ENCODE data around the gene CHFR. TPM values are rescaled to one million over a fixed set of nuclear protein-coding genes. Genes with fewer than 3 reads are reported as not detected.
"Not testable (repeated sequence)": the region's sequence is repeated elsewhere in the genome, so short reads cannot be mapped to it uniquely, and the experiment has no call there.

The CHFR gene
- polyA plus RNA-seq, 4 donors = 19.5 to 30.5 (median 25.2) TPM

GRCh38 chr12:132881818-132882217, 5.6 kb downstream of the CHFR start:
- peak in 3 of 4 donors; percentile 19 to 38 (median 38) for DNase-seq (ENCODE audit: low read depth in 4 of 4, low spot score in 2 of 4)

GRCh38 chr12:132874620-132875019, 12.8 kb downstream of the CHFR start:
- not testable (repeated sequence) for DNase-seq (ENCODE audit: low read depth in 4 of 4, low spot score in 2 of 4)

DNA sequence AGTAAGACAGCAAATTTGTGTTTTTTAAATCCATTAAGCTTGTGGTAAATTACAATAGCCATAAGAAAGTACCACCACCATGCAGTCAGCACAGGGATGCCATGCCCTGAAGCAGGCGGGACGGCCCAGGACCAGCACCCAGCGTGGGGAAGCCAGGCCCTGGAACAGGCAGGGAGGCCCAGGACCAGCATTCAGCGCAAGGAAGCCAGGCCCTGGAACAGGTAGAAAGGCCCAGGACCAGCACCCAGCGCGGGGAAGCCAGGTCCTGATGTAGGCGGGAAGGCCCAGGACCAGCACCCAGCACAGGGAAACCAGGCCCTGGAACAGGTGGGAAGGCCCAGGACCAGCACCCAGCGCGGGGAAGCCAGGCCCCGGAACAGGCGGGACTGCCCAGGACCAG, 13.2 kb downstream of the CHFR start:
- DNase-seq (ENCODE audit: low read depth in 4 of 4, low spot score in 2 of 4) = no peak

- DNase-seq (ENCODE audit: low read depth in 4 of 4, low spot score in 2 of 4) = no peak
Measured at GRCh38 chr12:132873724-132874123, 13.7 kb downstream of the CHFR start.

GRCh38 chr12:132872975-132873421, 14.4 kb downstream of the CHFR start:
- no peak for DNase-seq (ENCODE audit: low read depth in 4 of 4, low spot score in 2 of 4)

GRCh38 chr12:132872073-132872855, 15.1 kb downstream of the CHFR start:
- DNase-seq (ENCODE audit: low read depth in 4 of 4, low spot score in 2 of 4) = no peak

DNA sequence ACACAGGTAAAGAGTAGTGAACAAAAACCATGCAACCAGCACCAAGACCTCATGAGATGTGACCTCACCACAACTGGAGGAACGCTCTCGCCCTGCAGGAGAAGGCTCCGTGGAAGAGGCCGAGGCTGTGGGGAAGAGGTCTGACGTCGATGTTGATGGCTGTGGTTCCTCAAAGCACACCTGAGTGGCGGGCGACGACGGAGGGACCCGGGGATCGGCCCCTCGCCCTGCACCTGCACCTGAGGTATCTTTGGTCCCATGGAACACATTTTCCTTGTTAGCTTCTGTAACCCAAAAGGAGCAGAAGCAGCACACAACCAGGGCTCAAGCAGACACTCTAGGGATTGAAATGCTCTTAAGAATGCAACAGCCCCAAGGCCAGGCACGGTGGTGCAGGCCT, 17.9 kb downstream of the CHFR start:
- no peak for DNase-seq (ENCODE audit: low read depth in 4 of 4, low spot score in 2 of 4)

DNA sequence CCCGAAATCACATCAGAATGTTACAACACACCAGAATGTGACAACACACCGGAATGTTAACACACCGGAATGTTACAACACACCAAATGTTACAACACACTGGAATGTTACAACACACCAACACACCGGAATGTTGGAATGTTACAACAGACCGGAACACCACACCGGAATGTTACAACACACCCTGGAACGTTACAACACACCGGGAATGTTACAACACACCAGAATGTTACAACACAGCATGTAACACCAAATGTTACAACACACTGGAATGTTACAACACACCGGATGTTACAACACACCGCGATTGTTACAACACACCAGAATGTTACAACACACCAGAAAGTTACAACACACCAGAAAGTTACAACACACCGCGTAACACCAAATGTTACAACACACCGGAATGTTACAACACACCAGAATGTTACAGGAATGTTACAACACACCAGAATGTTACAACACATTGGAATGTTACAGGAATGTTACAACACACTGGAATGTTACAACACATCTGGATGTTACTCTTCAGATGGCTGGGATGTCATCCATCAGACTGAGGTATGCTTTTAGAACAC, 21.1 kb downstream of the CHFR start:
- no peak for DNase-seq (ENCODE audit: low read depth in 4 of 4, low spot score in 2 of 4)

DNA sequence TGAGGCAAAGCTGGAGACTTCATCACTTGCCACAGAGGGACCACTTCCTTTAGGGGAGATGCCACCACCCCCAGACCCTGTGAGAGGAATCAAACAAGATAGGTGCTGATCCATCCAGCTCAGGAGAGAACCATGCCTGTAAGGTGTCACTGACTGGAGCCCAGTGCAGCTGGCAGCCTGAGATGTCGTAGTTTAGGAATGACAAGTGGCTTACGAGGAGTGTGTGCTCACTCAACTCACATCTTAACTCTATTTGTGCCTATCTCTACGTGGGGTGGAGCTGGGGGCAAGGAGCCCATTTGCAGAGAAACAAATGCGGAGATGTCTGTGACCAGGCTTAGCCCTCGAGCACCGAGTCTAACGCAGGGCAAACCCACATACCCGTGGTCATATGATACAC, 25.8 kb downstream of the CHFR start:
- no peak for DNase-seq (ENCODE audit: low read depth in 4 of 4, low spot score in 2 of 4)

DNA sequence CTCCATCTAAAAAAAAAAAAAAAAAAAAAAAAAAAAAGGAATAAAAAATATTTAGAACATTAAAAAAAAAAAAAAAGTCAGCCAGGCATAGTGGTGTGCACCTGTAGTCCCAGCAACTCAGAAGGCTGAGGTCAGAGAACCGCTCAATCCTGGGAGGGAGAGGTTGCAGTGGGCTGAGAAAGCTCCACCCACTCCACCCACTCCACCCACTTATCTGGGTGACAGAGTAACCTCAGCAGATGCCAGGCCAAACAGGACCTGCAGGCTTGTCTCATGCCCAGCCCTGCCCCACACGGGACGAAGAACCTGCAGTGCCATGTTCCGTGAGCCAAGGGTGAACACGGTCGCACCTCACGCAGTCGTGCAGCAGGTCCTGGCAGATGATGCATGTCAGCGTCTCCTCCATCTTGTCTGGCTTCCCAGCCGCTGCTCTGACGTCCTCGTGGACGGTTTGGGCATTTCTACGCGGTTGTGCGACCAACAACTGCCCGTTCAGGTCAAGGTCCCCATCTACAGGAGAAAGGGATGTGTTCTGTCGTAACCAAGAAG, 28.6 kb downstream of the CHFR start:
- no peak for DNase-seq (ENCODE audit: low read depth in 4 of 4, low spot score in 2 of 4)

DNA sequence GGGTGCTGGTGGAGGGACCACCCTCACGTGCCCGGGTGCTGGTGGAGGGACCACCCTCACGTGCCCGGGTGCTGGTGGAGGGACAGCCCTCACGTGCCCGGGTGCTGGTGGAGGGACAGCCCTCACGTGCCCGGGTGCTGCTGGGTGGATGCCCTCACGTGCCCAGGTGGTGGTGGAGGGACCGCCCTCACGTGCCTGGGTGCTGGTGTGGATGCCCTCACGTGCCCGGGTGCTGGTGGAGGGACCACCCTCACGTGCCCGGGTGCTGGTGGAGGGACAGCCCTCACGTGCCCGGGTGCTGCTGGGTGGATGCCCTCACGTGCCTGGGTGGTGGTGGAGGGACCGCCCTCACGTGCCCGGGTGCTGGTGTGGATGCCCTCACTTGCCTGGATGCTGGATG, 30.4 kb downstream of the CHFR start:
- not testable (repeated sequence) for DNase-seq (ENCODE audit: low read depth in 4 of 4, low spot score in 2 of 4)

DNA sequence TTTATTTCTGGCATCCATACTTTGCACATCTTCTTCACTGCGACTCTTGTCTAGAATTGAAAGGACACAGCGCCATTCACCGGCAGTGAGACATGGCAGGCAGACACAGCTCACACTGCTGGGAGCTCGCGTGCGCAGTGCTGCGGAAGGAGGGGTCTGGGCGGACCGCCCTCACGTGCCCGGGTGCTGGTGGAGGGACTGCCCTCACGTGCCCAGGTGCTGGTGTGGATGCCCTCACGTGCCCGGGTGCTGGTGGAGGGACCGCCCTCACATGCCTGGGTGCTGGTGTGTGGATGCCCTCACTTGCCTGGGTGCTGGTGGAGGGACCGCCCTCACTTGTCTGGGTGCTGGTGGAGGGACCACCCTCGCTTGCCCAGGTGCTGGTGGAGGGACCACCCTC, 30.8 kb downstream of the CHFR start:
- DNase-seq (ENCODE audit: low read depth in 4 of 4, low spot score in 2 of 4) = no peak

DNA sequence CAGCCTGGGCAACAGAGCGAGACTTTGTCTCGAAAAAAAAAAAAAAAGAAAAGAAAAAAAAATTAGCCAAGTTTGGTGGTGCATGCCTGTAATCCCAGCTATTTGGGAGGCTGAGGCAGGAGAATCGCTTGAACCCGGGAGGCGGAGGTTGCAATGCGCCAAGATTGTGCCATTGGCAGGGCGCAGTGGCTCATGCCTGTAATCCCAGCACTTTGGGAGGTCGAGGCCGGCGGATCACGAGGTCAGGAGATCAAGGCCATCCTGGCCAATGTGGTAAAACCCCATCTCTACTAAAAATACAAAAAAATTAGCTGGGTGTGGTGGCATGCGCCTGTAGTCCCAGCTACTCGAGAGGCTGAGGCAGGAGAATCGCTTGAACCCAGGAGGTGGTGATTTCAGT, 32.2 kb downstream of the CHFR start:
- not testable (repeated sequence) for DNase-seq (ENCODE audit: low read depth in 4 of 4, low spot score in 2 of 4)

DNA sequence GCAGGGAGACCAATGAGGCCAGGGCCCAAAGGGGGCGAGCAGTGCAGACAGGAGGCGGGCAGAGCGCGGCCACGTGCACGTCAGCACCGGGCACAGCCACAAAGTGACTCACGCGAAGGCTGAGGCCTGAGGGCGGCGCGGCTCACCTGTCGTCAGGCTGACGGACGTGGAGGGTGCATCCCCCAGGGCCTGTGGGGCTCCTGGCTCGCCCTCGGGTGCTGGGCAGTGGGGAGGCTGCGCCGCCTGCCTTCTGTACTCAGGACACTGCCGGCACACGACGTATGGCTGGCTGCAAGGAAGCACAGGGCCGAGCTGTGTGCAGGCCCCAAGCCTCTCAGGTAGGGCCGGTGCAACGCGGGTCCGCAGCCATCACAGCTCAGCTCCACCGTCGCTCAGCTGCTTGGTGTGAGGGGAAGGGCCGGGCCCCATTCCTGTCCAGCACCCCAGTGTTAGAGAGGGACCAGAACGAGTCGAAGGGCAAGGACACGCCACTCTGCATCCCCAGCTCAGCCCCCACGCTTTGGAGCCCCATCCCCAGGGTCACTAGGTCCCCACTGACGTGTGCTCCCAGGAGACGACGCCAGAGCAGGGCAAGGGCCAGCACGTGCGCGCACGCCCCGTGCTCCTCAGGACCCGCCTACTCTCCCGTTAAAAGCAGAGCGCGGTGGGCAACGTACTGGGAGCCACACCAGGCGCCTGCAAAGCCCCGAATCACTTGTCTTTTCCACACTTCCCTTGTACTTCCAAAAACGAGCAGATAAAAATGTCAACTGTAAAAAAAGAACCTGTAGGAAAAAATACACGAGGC, 33.9 kb downstream of the CHFR start:
- DNase-seq (ENCODE audit: low read depth in 4 of 4, low spot score in 2 of 4) = no peak

- DNase-seq (ENCODE audit: low read depth in 4 of 4, low spot score in 2 of 4) = no peak
Measured at GRCh38 chr12:132852496-132852895, 34.9 kb downstream of the CHFR start.

GRCh38 chr12:132851465-132851864, 35.9 kb downstream of the CHFR start:
- no peak for DNase-seq (ENCODE audit: low read depth in 4 of 4, low spot score in 2 of 4)

DNA sequence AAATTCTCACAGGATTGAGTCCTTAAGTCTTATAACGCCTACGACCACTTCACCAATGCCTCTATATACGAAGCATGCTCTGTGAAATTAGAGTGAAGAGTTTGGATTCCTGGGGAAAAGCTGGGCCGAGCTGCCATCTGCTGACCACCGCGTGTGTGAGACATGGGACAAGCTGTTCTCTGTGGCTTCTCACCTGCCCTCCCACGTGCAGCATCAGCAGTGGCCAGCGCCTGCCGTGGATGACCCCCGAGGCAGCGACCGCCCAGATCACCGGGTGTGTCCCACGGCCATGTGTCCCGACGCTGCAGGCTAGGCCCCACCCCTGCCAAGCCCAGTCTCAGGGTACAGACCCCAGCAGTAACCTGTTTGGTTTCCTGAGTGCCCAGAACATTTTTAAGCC, 37.1 kb downstream of the CHFR start:
- DNase-seq (ENCODE audit: low read depth in 4 of 4, low spot score in 2 of 4) = no peak

GRCh38 chr12:132848521-132848920, 38.9 kb downstream of the CHFR start:
- DNase-seq (ENCODE audit: low read depth in 4 of 4, low spot score in 2 of 4) = no peak

DNA sequence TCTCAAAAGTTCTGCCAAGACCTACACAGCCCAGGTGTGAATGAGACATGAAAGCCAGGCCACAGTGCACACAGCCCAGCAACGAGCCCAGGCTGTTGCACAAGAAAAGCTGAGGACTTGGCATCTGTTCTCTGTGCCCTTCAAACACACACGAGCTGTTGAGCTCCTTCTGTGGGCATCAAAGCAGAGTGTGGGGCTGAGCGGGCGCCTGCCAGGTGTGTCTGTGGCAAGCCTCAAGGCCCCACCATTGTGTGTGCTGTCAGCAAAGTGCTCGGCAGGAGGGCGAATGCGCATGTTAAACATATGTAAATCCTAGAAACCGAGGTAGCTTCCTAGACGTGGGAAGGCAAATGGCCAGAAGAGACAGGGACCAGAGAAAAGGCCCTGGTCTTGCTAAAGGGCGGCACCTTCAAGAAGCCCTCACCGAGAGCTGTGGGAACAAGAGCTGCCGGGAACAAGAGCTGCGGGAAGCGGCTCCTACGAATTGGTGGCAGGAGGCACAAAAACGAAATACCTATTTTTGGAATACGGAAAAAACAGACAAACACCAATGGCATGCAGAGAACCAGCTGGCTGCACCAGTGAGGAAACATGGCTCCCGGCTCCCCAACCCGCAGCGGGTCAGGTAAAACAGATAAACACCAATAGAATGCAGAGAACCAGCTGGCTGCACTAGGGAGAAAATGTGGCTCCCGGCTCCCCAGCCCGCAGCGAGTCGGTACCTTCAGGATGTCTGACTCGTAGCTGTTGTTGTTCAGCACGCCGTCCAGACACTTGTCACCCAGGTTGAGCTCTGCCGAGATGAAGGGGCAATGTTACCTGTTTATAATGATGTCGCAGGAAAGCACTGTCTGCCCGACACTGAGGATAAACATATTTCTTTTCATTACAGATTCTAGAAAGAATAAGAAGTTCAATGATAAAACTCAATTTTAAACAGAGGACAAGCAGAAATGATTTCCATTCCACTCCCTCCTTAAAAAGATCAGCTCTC, 39.7 kb downstream of the CHFR start:
- DNase-seq (ENCODE audit: low read depth in 4 of 4, low spot score in 2 of 4) = no peak

DNA sequence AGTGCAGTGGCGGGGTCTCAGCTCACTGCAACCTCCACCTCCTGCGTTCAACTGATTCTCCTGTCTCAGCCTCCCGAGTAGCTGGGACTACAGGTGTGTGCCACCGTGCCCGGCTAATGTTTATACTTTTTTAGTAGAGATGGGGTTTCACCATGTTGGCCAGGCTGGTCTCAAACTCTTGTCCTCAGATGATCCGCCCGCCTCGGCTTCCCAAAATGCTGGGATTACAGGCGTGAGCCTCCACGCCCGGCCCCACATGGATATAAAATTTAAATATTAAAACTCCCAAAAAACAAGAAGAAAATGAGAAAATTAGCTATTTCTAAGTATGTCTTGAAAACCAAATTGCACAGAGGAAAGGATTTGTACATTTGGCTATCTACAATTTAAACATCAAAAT, 42.7 kb downstream of the CHFR start:
- DNase-seq (ENCODE audit: low read depth in 4 of 4, low spot score in 2 of 4) = not testable (repeated sequence)

Measured in left renal cortex interstitium (tissue), 4 donors.